OCI-LY3 (cell line): ENCODE measurements around the gene B4GALNT1.

Experiments
- CTCF ChIP-seq: fragments of 200-600, 300-600 bp; sonication (generic); IDR thresholded peaks from 2 replicates; pipeline ENCODE4 v1.5.1; 2014; ENCODE audit warnings: antibody characterized with exemption, low read length, low read depth
- EZH2phosphoT487 ChIP-seq: fragments of 200-600 bp; shearing (Covaris generic); IDR thresholded peaks from 2 replicates; pipeline ENCODE4 v1.6.1; 2018; ENCODE audit warnings: antibody characterized with exemption, mixed run types, low read depth

- peak; percentile 96 for TF ChIP-seq CTCF
- no peak for TF ChIP-seq EZH2phosphoT487
These were observed 49.8 kb downstream of the B4GALNT1 start for GRCh38 chr12:57583008-57583831.
